ENCODE data around the gene DSTN.

GRCh38 chr20:17626217-17627007 is 56.5 kb downstream of the DSTN start:
- TF ChIP-seq CTCF (IDR thresholded peaks at IDR 0.05) = no peak
- TF ChIP-seq POLR2A (IDR thresholded peaks at IDR 0.05) = no peak

Data from tibial nerve (tissue), 3 donors.